Right atrium auricular region (tissue), 2 donors: ENCODE results near the gene CALB2. TPM values are rescaled to one million over a fixed set of nuclear protein-coding genes. Genes with fewer than 3 reads are reported as not detected.

Experiments used
- DNase-seq: peaks from one replicate; pipeline ENCODE4 v3.0.0-alpha.2; 2019; ENCODE audit warnings: low spot score
- H3K27ac ChIP-seq, 2 donors: fragments of 200-600 bp; sonication (generic); 1 replicate in 1 of 2; 2 replicates in 1 of 2; pipeline ENCODE4 v1.5.1; 2016 to 2019
- H3K27me3 ChIP-seq, 2 donors: fragments of 200-600 bp; sonication (generic); one replicate each; pipeline versions ENCODE4 v1.5.1 to v1.6.0; 2017 to 2019
- H3K36me3 ChIP-seq: fragments of 200-600 bp; sonication (generic); one replicate; pipeline ENCODE4 v1.5.1; 2016
- H3K4me1 ChIP-seq, 2 donors: fragments of 200-600 bp; sonication (generic); one replicate each; pipeline versions ENCODE4 v1.5.1 to v1.6.0; 2017 to 2019
- H3K4me3 ChIP-seq, 2 donors: fragments of 200-600 bp; sonication (generic); 1 replicate in 1 of 2; 2 replicates in 1 of 2; pipeline ENCODE4 v1.5.1; 2017 to 2019; ENCODE audit warnings: mild to moderate bottlenecking in 1 of 2, moderate library complexity in 1 of 2
- H3K9me3 ChIP-seq, 2 donors: fragments of 200-600 bp; sonication (generic); one replicate each; pipeline ENCODE4 v1.5.1; 2019
- CTCF ChIP-seq, 2 donors: fragments of 200-600 bp; sonication (generic); IDR thresholded peaks; one replicate each; pipeline ENCODE4 v1.5.1; 2019; ENCODE audit warnings: antibody characterized with exemption in 2 of 2
- total RNA-seq, 2 donors: library from RNA; depleted of rRNA; stranded (reverse); fragments of >200 nt; gene quantifications; one replicate each; pipeline ENCODE4 v1.1.0, GENCODE V29; 2016

CALB2 gene
- total RNA-seq, 2 donors from 2014 or later = 17.7 to 39.1 TPM

- Histone ChIP-seq H3K36me3 (no peaks in the 10 kb centered on the region), H3K4me3 (no peak overlapping the region), H3K9me3 (peaks cover 2 to 25% of the 10 kb centered on the region in 2 donors), H3K4me1 (no peaks in the 10 kb centered on the region), H3K27ac (no peak overlapping the region), H3K27me3 (no peaks in the 10 kb centered on the region)
- TF ChIP-seq CTCF (IDR thresholded peaks at IDR 0.05) = no peak
- DNase-seq = no peak
Observed at GRCh38 chr16:71439523-71439922, 81.0 kb downstream of the CALB2 start.

Other genes starting within 250 kb of the CALB2 start
- 1 to 10 TPM; 1.2 to 3.8 TPM for gene HYDIN, start 128.0 kb upstream of the CALB2 start, total RNA-seq
- gene CMTR2, start 69.3 kb upstream of the CALB2 start, total RNA-seq = 10 to 100 TPM; 12.5 to 16.5 TPM
- not detected for gene TLE7, start 83.3 kb downstream of the CALB2 start, total RNA-seq
- 1 to 10 TPM; 2.8 to 4.8 TPM for gene ZNF23, start 103.5 kb downstream of the CALB2 start, total RNA-seq
- 1 to 10 TPM in 1 of 2 donors, under 1 TPM in 1; 0.82 to 2.5 TPM for gene ZNF19, start 130.6 kb downstream of the CALB2 start, total RNA-seq
- gene CHST4, start 167.7 kb downstream of the CALB2 start, total RNA-seq = under 1 TPM in 1 of 2 donors, not detected in 1; 0.67 TPM
- gene TAT, start 218.4 kb downstream of the CALB2 start, total RNA-seq = not detected